HG03045 (cell line): ENCODE measurements around the gene GCAT.

Experiments
- ATAC-seq: cut with Tn5 transposase; IDR thresholded peaks from one replicate; pipeline ENCODE4 v1.9.1; 2021; ENCODE audit warnings: mild to moderate bottlenecking, moderate library complexity; ENCODE audit not compliant: unreplicated experiment

Gene GCAT

GRCh38 chr22:37807410-37808293 is at the start of gene GCAT:
TSS of gene GCAT (plus strand) at chr22:37807934. CDS start at chr22:37807968, 34 bp downstream.
- ATAC-seq: peak; percentile 81

- no peak for ATAC-seq
These were observed 49.0 kb upstream of the GCAT start for GRCh38 chr22:37758694-37759093.

- ATAC-seq: no peak
These were observed 48.5 kb upstream of the GCAT start for GRCh38 chr22:37759281-37759680.

GRCh38 chr22:37760152-37760551 is 47.6 kb upstream of the GCAT start:
- ATAC-seq: no peak

- ATAC-seq: no peak
These were observed 45.3 kb upstream of the GCAT start for GRCh38 chr22:37762389-37762836.

- no peak for ATAC-seq
These were observed 44.7 kb upstream of the GCAT start for GRCh38 chr22:37763012-37763411.

GRCh38 chr22:37763652-37764051 is 44.1 kb upstream of the GCAT start:
- ATAC-seq: no peak

- ATAC-seq: no peak
These were observed 43.1 kb upstream of the GCAT start for GRCh38 chr22:37764622-37765021.

- no peak for ATAC-seq
These were observed 42.2 kb upstream of the GCAT start for GRCh38 chr22:37765498-37765897.

GRCh38 chr22:37765953-37766576 is 41.7 kb upstream of the GCAT start:
- ATAC-seq: no peak

GRCh38 chr22:37768273-37768672 is 39.5 kb upstream of the GCAT start:
- ATAC-seq: no peak

GRCh38 chr22:37769056-37769455 is 38.7 kb upstream of the GCAT start:
- no peak for ATAC-seq

GRCh38 chr22:37771081-37771480 is 36.7 kb upstream of the GCAT start:
- ATAC-seq: no peak

GRCh38 chr22:37771702-37772427 is 35.9 kb upstream of the GCAT start:
- no peak for ATAC-seq

- no peak for ATAC-seq
These were observed 33.0 kb upstream of the GCAT start for GRCh38 chr22:37774728-37775127.

GRCh38 chr22:37775785-37776638 is 31.7 kb upstream of the GCAT start:
- no peak for ATAC-seq

GRCh38 chr22:37776639-37777005 is 31.1 kb upstream of the GCAT start:
- ATAC-seq: no peak

GRCh38 chr22:37777122-37777687 is 30.5 kb upstream of the GCAT start:
- ATAC-seq: no peak

- no peak for ATAC-seq
These were observed 29.2 kb upstream of the GCAT start for GRCh38 chr22:37778370-37779009.
